HG03159 (cell line): Measurements from ENCODE around the gene WRAP73.

Experiments used
- ATAC-seq: cut with Tn5 transposase; IDR thresholded peaks from one replicate; pipeline ENCODE4 v1.9.1; 2021; ENCODE audit warnings: mild to moderate bottlenecking, moderate library complexity; ENCODE audit not compliant: unreplicated experiment

Gene WRAP73

GRCh38 chr1:3581296-3582036 is 68.4 kb downstream of the WRAP73 start:
- no peak for ATAC-seq
